GM12864 (cell line): ENCODE data around the gene XRCC6.
"Not testable (repeated sequence)": the region's sequence is repeated elsewhere in the genome, so short reads cannot be mapped to it uniquely, and the experiment has no call there.

Experiments used
- DNase-seq: peaks from one replicate; pipeline ENCODE4 v3.0.0-alpha.2; 2011; ENCODE audit warnings: low read depth
- H3K4me3 ChIP-seq: 2 replicates; pipeline ENCODE4 v1.5.1; 2011; ENCODE audit warnings: mild to moderate bottlenecking, low read depth, low read length, control low read depth
- TF ChIP-seq, protein P1 (sequence below): IDR thresholded peaks from 2 replicates; pipeline ENCODE4 v1.5.1; 2011; ENCODE audit warnings: low read depth, mild to moderate bottlenecking, moderate library complexity, low read length, control low read depth, inconsistent platforms; ENCODE audit errors: missing control alignments

Gene XRCC6

DNA sequence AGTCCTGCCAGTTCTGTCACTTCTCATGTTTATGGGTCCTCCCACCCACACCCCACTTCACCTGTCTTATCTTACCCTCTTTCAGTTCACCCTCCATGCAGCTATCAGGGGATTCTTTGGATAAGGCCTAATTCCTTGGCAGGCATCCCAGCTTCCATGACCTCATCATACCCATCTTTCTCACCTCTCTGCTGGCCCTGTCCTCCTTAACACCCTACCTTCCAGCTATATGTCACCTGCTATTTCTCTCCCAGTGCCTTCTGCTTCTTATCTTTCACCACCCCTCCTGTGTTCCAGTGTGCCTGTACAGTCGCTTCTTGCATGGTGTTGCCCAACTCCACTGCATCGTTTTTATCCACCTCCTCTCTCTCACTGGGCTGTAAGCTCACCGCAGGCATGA lies 39.3 kb downstream of the XRCC6 start:
- no peak overlapping the region for H3K4me3 ChIP-seq
- no peak for DNase-seq
- TF ChIP-seq, protein P1, sequence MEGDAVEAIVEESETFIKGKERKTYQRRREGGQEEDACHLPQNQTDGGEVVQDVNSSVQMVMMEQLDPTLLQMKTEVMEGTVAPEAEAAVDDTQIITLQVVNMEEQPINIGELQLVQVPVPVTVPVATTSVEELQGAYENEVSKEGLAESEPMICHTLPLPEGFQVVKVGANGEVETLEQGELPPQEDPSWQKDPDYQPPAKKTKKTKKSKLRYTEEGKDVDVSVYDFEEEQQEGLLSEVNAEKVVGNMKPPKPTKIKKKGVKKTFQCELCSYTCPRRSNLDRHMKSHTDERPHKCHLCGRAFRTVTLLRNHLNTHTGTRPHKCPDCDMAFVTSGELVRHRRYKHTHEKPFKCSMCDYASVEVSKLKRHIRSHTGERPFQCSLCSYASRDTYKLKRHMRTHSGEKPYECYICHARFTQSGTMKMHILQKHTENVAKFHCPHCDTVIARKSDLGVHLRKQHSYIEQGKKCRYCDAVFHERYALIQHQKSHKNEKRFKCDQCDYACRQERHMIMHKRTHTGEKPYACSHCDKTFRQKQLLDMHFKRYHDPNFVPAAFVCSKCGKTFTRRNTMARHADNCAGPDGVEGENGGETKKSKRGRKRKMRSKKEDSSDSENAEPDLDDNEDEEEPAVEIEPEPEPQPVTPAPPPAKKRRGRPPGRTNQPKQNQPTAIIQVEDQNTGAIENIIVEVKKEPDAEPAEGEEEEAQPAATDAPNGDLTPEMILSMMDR: no peak

DNA sequence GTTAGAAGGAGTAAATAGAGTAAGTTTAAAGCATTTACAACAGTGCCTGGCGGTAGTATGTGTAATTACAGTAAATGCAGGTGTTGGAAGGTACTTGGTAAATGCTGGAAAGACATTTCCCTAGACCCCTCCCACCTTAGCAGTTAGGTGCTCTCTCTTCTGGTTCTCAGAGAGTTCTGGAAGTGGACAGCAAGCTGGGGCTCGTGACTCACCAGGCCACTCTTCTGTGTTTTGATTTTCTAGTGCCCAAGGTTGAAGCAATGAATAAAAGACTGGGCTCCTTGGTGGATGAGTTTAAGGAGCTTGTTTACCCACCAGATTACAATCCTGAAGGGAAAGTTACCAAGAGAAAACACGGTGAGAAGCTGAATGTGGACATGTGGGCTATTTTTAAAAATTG lies 40.0 kb downstream of the XRCC6 start:
- H3K4me3 ChIP-seq: no peak overlapping the region
- TF ChIP-seq, protein P1: no peak
- DNase-seq: no peak

DNA sequence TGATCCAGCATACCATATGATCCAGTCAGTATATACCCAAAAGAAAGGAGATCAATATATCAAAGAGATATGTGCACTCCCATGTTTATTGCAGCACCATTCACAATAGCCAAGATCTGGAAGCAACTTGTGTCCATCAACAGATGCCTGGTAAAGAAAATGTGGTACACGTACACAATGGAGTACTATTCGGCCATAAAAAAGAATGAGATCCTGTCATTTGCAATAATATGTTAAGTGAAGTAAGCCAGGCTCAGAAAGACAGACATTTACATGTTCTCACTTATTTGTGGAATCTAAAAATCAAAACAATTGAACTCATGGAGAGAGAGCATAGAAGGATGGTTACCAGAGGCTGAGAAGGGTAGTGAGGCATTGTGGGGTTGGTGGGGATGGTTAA lies 40.6 kb downstream of the XRCC6 start:
- no peak overlapping the region for H3K4me3 ChIP-seq
- DNase-seq: no peak
- TF ChIP-seq, protein P1: no peak

DNA sequence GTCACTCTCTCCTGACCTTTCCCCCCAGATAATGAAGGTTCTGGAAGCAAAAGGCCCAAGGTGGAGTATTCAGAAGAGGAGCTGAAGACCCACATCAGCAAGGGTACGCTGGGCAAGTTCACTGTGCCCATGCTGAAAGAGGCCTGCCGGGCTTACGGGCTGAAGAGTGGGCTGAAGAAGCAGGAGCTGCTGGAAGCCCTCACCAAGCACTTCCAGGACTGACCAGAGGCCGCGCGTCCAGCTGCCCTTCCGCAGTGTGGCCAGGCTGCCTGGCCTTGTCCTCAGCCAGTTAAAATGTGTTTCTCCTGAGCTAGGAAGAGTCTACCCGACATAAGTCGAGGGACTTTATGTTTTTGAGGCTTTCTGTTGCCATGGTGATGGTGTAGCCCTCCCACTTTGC lies 42.5 kb downstream of the XRCC6 start:
- DNase-seq, H3K4me3 ChIP-seq: not testable (repeated sequence)

DNA sequence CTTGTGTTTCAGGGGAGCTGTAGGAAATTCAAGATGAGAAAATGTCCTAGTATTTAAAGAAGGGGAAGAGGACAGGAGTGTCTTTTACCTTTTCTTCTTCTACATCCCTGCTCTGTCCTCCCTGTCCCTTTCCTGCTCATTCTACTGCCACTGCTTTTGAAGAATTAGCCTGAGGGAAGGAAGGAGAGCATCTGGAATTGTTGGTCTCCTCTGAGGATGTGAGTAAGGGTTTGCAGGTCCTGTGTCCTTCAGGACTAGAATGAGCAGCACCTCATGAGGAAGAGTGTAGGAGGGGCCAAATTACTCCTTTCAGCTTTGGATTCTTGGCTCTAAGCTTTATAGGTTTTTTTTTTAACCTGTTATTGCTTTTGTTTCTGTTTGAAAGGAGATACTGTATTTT lies 43.4 kb downstream of the XRCC6 start:
- no peak overlapping the region for H3K4me3 ChIP-seq
- DNase-seq: no peak
- TF ChIP-seq, protein P1: no peak

DNA sequence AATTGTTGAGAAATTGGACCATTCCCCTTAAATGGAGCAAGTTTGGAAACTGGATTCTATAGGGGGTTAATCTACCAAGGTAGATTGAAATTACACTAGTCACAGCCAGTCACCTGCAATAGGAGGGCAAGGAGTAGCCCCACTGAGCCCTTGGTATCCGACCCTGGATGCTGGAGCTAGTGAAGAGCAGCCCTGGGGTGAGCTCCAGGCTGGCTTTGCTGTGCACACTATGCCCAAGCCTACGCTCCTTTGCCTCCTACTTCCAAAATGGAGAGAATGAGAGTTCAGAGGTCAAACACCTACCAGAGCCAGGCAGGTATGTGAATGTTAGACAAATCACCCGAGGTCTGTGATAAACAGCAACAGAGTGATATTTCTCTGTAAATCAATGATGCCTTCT lies 43.9 kb downstream of the XRCC6 start:
- DNase-seq: no peak
- H3K4me3 ChIP-seq: no peak overlapping the region
- TF ChIP-seq, protein P1: no peak

DNA sequence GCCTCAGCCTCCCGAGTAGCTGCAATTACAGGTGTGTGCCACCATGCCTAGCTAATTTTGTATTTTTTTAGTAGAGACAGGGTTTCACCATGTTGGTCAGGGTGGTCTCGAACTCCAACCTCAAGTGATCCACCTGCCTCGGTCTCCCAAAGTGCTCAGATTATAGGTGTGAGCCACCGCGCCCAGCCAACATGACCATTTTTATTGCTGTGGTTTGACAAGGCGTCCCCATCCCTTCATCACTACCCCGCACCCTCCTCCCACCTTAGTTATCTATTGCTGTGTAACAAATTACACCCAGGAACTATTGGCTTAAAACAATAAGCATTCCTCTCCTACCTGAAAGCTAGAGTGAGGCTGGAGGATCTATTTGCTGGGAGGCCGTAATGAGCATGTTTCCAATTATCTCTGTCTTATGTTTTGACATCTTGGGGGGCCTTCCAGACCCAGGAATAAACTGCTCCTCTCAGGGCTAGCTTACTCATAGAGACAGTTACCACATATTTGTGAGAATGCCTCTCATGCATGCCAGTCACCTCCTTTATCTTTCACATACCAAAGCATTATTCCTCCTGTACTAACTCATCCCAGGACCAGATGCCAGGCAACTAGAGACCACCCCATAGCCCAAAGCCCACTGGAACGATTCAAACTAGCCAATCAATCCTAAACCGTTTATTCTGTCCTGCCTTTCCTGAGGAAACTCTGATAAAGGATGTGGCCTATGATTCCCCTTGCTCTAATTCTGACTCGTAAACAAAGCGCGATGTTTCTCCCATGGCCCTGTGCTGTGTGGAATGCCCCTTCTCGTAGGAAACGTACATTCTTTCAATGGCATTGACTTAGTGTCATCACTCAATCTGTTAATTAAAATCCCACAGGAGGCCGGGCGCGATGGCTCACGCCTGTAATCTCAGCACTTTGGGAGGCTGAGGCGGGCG lies 48.1 kb downstream of the XRCC6 start:
- DNase-seq: no peak
- no peak overlapping the region for H3K4me3 ChIP-seq
- TF ChIP-seq, protein P1: no peak

DNA sequence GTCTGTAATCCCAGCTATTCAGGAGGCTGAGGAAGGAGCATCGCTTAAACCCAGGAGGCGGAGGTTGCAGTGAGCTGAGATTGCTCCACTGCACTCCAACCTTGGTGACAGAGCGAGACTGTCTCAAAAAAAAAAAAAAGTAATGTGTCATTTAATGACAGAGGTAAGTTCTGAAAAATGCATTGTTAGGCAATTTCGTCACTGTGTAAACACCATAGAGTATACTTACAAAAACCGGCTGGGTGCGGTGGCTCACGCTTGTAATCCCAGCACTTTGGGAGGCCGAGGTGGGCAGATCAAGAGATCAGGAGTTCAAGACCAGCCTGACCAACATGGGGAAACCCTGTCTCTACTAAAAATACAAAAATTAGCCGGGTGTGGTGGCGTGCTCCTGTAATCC lies 51.0 kb downstream of the XRCC6 start:
- DNase-seq, H3K4me3 ChIP-seq: not testable (repeated sequence)
